Skeletal muscle cell (primary cell): ENCODE data around the gene MAP4K4.

Source experiments
- DNase-seq: peaks from one replicate; pipeline ENCODE4 v3.0.0-alpha.2; 2010; ENCODE audit warnings: low read depth
- H3K4me3 ChIP-seq: 2 replicates; pipeline ENCODE4 v1.5.1; 2011; ENCODE audit warnings: low read depth, mild to moderate bottlenecking, control low read depth, low read length, moderate library complexity

Gene MAP4K4

GRCh38 chr2:101690547-101691152, 6.9 kb upstream of the MAP4K4 start:
- no peak overlapping the region for H3K4me3 ChIP-seq
- no peak for DNase-seq

GRCh38 chr2:101692041-101692440, 5.5 kb upstream of the MAP4K4 start:
- DNase-seq, result no peak
- no peak overlapping the region for H3K4me3 ChIP-seq

- H3K4me3 ChIP-seq, result no peak overlapping the region
- no peak for DNase-seq
Observed at GRCh38 chr2:101692766-101693165, 4.7 kb upstream of the MAP4K4 start.

- H3K4me3 ChIP-seq, result no peak overlapping the region
- no peak for DNase-seq
Observed at GRCh38 chr2:101693991-101694588, 3.4 kb upstream of the MAP4K4 start.

- DNase-seq, result no peak
- H3K4me3 ChIP-seq, result peak overlapping the region; percentile 78
Observed at GRCh38 chr2:101696272-101697123, 1.0 kb upstream of the MAP4K4 start.

- H3K4me3 ChIP-seq, result peak overlapping the region; percentile 78
- no peak for DNase-seq
Observed at GRCh38 chr2:101698014-101698843, 722 bp downstream of the MAP4K4 start.

GRCh38 chr2:101698844-101699754, 1.6 kb downstream of the MAP4K4 start:
- DNase-seq, result no peak

GRCh38 chr2:101699755-101700461, 2.4 kb downstream of the MAP4K4 start:
- DNase-seq, result no peak

More at GRCh38 chr2:101698844-101699754, 1.6 kb downstream of the MAP4K4 start:
- peak overlapping the region; percentile 78 for H3K4me3 ChIP-seq

GRCh38 chr2:101704046-101704466, 6.5 kb downstream of the MAP4K4 start:
- H3K4me3 ChIP-seq, result no peak overlapping the region

More at GRCh38 chr2:101699755-101700461, 2.4 kb downstream of the MAP4K4 start:
- H3K4me3 ChIP-seq, result peak overlapping the region; percentile 78

GRCh38 chr2:101704816-101705578, 7.5 kb downstream of the MAP4K4 start:
- H3K4me3 ChIP-seq, result no peak overlapping the region
- peak; percentile 25 for DNase-seq

More at GRCh38 chr2:101704046-101704466, 6.5 kb downstream of the MAP4K4 start:
- DNase-seq, result peak; percentile 56

GRCh38 chr2:101706121-101706818, 8.8 kb downstream of the MAP4K4 start:
- DNase-seq, result no peak
- H3K4me3 ChIP-seq, result no peak overlapping the region

GRCh38 chr2:101706819-101707177, 9.3 kb downstream of the MAP4K4 start:
- DNase-seq, result no peak
- H3K4me3 ChIP-seq, result no peak overlapping the region

- DNase-seq, result no peak
- H3K4me3 ChIP-seq, result no peak overlapping the region
Observed at GRCh38 chr2:101710036-101710435, 12.5 kb downstream of the MAP4K4 start.

GRCh38 chr2:101710471-101711318, 13.2 kb downstream of the MAP4K4 start:
- DNase-seq, result no peak
- H3K4me3 ChIP-seq, result no peak overlapping the region

- no peak overlapping the region for H3K4me3 ChIP-seq
- no peak for DNase-seq
Observed at GRCh38 chr2:101714118-101714517, 16.6 kb downstream of the MAP4K4 start.
